ENCODE results near the gene RPL22. TPM values are rescaled to one million over a fixed set of nuclear protein-coding genes. Genes with fewer than 3 reads are reported as not detected.
A peak's percentile ranks its signal among the peaks of the same experiment; 100 is the strongest.

RPL22 gene
- total RNA-seq, 4 donors from 2014 or later, result 75.5 to 237 (median 192) TPM

DNA sequence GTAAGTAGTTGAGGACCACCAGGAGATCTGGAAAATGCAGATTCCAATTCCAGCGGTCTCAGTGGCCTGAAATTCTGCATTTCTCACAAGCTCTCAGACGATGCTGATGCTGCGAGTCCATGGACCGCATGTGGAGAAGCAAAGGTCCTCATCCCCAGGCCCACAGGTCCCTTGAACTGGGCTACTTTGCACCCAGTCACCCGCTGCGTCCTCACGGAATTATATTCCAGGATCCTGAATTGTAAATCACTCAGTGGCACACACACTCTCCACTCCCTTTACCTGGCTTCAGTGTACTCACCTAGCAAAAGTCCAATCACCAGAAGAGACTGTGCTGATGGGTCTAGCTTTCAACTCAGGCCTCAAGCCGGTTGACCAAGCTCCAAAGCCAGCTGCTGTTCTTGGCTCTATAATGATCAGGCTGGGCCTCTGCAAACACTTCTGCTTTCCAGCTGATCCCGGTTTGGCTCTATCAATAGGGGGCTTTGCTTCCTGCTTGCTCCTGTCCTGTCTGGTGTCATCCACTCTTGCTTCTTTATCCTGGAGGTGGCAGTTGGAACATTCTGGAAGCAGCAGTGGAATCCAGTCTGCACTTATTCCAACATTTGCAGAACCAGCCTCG, 904 bp upstream of the RPL22 start:
- no peak for DNase-seq
- Histone ChIP-seq H3K27me3 (no peaks in the 10 kb centered on the region), H3K27ac (peak overlapping the region; percentile 88 to 93 (median 90)), H3K36me3 (peaks cover 0 to 21% (median 9%) of the 10 kb centered on the region in 3 donors), H3K4me3 (peak overlapping the region; percentile 79 to 100 (median 94)), H3K4me1 (peaks cover 24 to 52% (median 26%) of the 10 kb centered on the region in 3 donors), H3K9me3 (no peaks in the 10 kb centered on the region)
- intact Hi-C loops (cut with DNase I), result no loop called here
- TF ChIP-seq, protein P1, sequence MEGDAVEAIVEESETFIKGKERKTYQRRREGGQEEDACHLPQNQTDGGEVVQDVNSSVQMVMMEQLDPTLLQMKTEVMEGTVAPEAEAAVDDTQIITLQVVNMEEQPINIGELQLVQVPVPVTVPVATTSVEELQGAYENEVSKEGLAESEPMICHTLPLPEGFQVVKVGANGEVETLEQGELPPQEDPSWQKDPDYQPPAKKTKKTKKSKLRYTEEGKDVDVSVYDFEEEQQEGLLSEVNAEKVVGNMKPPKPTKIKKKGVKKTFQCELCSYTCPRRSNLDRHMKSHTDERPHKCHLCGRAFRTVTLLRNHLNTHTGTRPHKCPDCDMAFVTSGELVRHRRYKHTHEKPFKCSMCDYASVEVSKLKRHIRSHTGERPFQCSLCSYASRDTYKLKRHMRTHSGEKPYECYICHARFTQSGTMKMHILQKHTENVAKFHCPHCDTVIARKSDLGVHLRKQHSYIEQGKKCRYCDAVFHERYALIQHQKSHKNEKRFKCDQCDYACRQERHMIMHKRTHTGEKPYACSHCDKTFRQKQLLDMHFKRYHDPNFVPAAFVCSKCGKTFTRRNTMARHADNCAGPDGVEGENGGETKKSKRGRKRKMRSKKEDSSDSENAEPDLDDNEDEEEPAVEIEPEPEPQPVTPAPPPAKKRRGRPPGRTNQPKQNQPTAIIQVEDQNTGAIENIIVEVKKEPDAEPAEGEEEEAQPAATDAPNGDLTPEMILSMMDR (IDR thresholded peaks at IDR 0.05), result no peak
- no peak for TF ChIP-seq POLR2A (IDR thresholded peaks at IDR 0.05)
- 67 to 80% methylated on average over 8 to 9 of the region's 10 CpGs for WGBS, 2 donors

DNA sequence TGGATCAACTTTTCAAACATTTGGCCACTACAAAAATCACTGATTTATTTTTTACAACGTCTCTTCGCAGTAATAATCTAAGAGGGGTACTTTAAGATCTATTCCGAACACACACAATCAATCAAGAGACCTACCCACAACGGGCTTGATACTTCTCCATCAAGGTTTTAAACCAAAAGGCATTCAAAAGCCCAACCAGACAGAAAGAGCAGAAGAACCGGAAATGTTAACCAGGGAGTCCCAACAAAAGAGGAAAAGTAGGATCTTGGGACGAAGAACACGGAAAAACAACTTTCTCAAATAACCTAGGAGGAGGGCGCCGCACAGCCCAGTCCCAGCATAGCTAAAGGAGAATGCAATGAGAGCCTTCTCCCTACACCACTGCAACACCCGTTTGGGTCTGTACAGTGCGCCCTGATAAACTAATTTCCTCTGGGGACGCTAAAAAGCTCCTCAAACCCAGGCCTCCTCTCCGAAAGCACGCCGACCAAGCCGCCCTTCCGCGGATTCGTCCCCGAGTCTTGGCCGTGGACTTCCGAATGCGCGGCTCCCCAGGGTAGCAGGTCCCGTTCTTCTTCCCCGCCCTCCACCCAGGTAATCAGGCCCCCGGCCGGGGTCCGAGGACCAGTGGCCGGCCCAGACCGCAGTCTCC, 623 bp downstream of the RPL22 start:
- Histone ChIP-seq H3K27ac (peak overlapping the region; percentile 88 to 93 (median 90)), H3K27me3 (no peaks in the 10 kb centered on the region), H3K9me3 (no peaks in the 10 kb centered on the region), H3K4me1 (peaks cover 17 to 51% (median 19%) of the 10 kb centered on the region in 3 donors), H3K4me3 (peak overlapping the region; percentile 79 to 100 (median 94)), H3K36me3 (peaks cover 0 to 37% (median 22%) of the 10 kb centered on the region in 3 donors)
- no peak for TF ChIP-seq POLR2A (IDR thresholded peaks at IDR 0.05)
- TF ChIP-seq, protein P1 (IDR thresholded peaks at IDR 0.05), result no peak
- no peak for DNase-seq
- intact Hi-C loops (cut with DNase I), result no loop called here
- 2 to 4% methylated on average over 11 to 25 of the region's 31 CpGs for WGBS, 2 donors

DNA sequence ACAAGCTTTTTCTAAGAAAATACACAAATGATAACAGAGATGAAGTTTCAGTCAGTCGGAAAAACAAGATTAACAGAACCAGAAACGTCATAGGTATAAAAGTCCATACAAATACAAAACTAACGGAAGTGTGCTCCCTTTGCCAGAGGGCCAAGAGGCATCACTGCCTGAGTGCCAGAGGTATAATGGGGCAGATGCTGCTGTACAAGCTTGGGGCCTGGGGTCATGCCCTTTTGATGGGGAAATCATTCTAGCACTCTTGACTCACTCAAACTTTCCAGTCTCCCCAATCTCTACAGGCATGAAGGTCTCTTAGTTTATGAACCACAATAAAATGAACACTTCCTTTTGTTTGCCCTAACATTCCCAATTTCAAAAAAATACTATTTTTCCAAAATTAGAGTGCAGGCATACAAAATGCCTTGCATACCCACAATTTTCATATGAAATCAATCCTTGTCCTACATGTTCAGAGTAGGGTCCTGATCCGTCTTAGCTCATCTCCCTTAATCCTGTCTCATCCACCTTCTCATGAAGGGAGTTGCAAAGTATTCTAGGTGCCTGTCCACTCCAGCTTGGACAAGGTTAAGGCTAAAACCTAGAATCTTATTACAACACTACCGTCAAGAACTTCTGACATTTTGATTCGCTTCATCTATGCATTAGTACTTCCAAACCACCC, 1.5 kb downstream of the RPL22 start:
- Histone ChIP-seq H3K27ac (peak overlapping the region in 2 of 4 donors; percentile 93), H3K4me1 (peaks cover 17 to 51% (median 19%) of the 10 kb centered on the region in 3 donors)
- no peak for TF ChIP-seq POLR2A (IDR thresholded peaks at IDR 0.05)
- TF ChIP-seq, protein P1 (IDR thresholded peaks at IDR 0.05), result no peak

DNA sequence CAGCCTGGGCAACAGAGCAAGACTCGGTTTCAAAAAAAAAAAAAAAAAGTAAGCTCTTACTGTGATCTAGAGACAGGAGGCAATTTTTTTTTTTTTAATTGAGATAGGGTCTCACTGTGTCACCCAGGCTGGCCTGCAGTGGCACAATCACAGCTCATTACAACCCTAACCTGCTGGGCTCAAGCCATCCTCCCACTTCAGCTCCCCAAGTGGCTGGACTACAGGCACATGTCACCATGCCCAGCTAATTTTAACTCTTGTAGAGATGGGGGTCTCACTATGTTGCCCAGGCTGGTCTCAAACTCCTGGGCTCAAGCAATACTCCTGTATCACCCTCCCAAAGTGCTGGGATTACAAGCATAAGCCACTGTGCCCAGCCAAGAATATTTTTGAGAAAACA, 7.4 kb downstream of the RPL22 start:
- Histone ChIP-seq H3K4me3 (no peak overlapping the region), H3K9me3 (no peaks in the 10 kb centered on the region), H3K27me3 (no peaks in the 10 kb centered on the region), H3K4me1 (peaks cover 0 to 20% (median 0%) of the 10 kb centered on the region in 3 donors), H3K36me3 (peaks cover 5 to 99% (median 75%) of the 10 kb centered on the region in 3 donors), H3K27ac (no peak overlapping the region)
- TF ChIP-seq, protein P1 (IDR thresholded peaks at IDR 0.05), result no peak
- no peak for TF ChIP-seq POLR2A (IDR thresholded peaks at IDR 0.05)
- no peak for DNase-seq
- intact Hi-C loops (cut with DNase I), result no loop called here
- 100% methylated on average over 1 of the region's 1 CpG for WGBS, 2 donors

More for the DNA sequence above, 1.5 kb downstream of the RPL22 start:
- WGBS, 2 donors, result 40 to 44% methylated on average over 6 of the region's 6 CpGs
- intact Hi-C loops (cut with DNase I), result no loop called here
- Histone ChIP-seq H3K36me3 (peaks cover 0 to 46% (median 29%) of the 10 kb centered on the region in 3 donors), H3K9me3 (no peaks in the 10 kb centered on the region), H3K27me3 (no peaks in the 10 kb centered on the region), H3K4me3 (peak overlapping the region; percentile 79 to 100 (median 94))
- no peak for DNase-seq

DNA sequence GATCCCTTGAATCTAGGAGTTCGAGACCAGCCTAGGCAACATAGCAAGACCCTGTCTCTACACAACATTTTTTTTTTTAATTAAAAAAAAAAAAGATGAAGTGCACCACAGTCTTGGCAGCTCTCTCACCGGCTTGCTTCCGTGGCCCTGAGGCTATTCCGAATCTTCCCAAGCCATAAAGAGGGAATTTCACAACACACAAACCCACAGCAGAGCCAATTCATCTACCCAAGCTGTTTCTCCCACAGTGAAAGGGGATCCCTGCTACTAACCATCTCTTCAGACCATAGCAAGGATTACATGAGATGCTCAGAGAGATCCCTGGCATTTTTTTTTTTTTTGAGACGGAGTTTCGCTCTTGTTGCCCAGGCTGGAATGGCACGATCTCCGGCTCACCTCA, 10.9 kb downstream of the RPL22 start:
- DNase-seq, result no peak
- Histone ChIP-seq H3K36me3 (peaks cover 5 to 85% (median 52%) of the 10 kb centered on the region in 3 donors), H3K9me3 (no peaks in the 10 kb centered on the region)

More for the DNA sequence above, 10.9 kb downstream of the RPL22 start:
- H3K27me3 ChIP-seq, result no peaks in the 10 kb centered on the region
- H3K4me1 ChIP-seq, result peaks cover 0 to 7% (median 0%) of the 10 kb centered on the region in 3 donors
- 72 to 81% methylated on average over 8 of the region's 8 CpGs for WGBS, 2 donors
- intact Hi-C loops (cut with DNase I), result no loop called here
- H3K4me3 ChIP-seq, result no peak overlapping the region
- H3K27ac ChIP-seq, result no peak overlapping the region
- no peak for TF ChIP-seq POLR2A (IDR thresholded peaks at IDR 0.05)
- TF ChIP-seq, protein P1 (IDR thresholded peaks at IDR 0.05), result no peak

All from esophagus squamous epithelium (tissue), 5 donors.